ENCODE data around the gene CPLANE2.

GRCh38 chr1:16239972-16240491 lies 3.0 kb upstream of the CPLANE2 start:
- TF ChIP-seq, protein P1, sequence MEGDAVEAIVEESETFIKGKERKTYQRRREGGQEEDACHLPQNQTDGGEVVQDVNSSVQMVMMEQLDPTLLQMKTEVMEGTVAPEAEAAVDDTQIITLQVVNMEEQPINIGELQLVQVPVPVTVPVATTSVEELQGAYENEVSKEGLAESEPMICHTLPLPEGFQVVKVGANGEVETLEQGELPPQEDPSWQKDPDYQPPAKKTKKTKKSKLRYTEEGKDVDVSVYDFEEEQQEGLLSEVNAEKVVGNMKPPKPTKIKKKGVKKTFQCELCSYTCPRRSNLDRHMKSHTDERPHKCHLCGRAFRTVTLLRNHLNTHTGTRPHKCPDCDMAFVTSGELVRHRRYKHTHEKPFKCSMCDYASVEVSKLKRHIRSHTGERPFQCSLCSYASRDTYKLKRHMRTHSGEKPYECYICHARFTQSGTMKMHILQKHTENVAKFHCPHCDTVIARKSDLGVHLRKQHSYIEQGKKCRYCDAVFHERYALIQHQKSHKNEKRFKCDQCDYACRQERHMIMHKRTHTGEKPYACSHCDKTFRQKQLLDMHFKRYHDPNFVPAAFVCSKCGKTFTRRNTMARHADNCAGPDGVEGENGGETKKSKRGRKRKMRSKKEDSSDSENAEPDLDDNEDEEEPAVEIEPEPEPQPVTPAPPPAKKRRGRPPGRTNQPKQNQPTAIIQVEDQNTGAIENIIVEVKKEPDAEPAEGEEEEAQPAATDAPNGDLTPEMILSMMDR (IDR thresholded peaks at IDR 0.05): no peak
- TF ChIP-seq EP300 (IDR thresholded peaks at IDR 0.05; ENCODE audit: low read depth): no peak
- no peak for TF ChIP-seq POLR2AphosphoS5 (IDR thresholded peaks at IDR 0.05)
- TF ChIP-seq POLR2A (IDR thresholded peaks at IDR 0.05): no peak

Data from transverse colon (tissue), 4 donors.